CD4-positive, alpha-beta T cell treated with Interferon gamma for 1 hour (primary cell): ENCODE results near the gene ZNF384.
A peak's percentile ranks its signal among the peaks of the same experiment; 100 is the strongest.
"Not testable (repeated sequence)": the region's sequence is repeated elsewhere in the genome, so short reads cannot be mapped to it uniquely, and the experiment has no call there.

Experiments used
- DNase-seq: peaks from one replicate; pipeline ENCODE4 v3.0.0-alpha.2; 2020

ZNF384 gene

DNA sequence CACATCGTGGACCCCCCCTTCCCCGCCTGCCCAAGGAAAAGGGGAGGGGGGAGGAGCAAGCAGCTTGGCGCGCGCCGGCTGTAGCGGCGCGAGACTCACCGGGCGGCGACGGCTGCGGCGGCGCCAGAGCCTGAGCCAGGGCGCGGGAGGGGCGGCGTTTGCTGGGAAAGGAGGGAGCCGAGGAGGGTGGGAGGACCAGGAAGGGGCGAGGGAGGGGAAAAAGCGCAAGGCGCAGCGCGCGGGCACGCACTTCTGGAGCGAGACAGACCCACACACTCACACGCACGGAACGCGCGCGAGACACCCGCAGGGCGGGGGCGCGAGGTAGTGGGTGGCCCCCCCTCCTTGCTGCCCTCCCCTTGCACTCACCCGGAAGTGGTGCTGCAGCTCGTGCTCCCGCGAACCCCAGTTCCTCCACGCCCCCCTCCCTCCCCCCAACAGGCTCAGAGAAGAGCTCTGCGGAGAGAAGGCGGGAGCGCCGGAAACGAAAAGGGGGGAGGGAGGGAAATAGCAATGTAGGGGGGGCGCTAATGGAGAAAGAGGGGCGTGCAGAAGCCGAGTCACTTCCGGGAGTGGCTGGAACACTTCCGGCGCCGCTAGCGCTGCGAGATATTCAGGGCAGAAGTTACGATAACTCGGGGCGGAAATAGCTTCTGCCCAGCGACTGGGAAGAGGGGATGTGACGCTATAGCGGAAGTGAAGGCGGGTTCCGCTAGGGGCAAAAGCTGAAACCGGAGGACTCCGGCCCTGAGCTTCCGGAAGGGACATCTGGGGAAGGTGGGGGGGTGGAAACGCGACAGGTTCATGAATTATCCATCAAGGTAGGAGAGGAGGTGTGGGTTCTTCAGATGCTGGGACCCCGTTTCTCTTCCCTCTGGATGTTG lies at the start of gene ZNF384:
Gene ZNF384, minus strand, starts transcription at position 377 of the 884 bp plus-strand sequence. CDS start 9,855 bp downstream, outside the sequence.
- DNase-seq: peak; percentile 98

DNA sequence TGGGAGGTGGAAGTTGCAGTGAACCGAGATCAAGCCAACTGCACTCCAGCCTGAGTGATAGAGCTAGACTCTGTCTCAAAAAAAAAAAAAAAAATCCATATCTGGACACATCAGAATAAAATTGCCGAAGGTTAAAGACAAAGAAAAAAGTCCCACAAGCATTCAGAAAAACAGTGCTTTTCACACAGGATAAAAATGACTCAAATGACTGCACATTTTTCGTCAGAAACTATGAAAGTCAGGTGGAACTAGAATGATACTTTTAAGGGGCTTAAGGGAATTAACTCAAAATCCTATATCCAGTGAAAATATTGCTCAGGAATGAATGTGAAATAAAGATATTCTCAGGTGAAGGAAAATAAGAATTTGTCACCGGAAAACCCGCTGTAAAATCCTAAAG lies 47.6 kb upstream of the ZNF384 start:
- no peak for DNase-seq

DNA sequence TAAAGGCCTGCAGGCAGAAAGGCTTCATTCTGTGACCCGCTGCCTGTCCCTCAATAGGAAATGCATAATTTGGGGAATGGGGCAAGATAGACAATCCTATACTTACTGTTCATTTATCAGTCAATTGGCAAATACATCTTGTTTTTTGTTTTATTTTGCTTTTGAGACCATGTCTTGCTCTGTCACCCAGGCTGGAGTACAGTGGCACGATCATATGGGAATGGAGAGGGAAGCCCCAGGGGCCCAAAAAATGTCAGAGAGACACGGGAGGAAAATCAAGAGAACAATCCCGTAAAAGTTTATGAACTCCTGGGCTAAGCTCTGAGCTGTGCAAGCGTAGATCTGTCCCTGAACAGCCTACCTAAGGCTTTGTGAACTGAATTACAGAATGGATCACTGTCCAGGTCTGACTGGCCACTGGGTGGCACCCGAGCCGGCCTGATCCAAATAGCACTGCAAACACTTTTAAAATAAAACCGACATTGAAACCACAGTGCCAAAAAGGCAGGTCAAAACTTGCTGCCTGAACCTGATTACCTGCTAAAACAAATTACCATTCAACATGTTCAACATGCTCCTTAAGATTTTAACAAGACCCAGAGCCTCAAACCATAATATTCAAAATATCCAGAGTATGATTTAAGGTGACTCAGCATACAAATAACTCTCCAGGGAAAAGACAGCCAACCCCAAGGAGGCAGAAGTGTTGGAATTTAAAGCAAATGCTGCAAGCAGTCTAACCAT lies 46.4 kb upstream of the ZNF384 start:
- DNase-seq: peak; percentile 50

DNA sequence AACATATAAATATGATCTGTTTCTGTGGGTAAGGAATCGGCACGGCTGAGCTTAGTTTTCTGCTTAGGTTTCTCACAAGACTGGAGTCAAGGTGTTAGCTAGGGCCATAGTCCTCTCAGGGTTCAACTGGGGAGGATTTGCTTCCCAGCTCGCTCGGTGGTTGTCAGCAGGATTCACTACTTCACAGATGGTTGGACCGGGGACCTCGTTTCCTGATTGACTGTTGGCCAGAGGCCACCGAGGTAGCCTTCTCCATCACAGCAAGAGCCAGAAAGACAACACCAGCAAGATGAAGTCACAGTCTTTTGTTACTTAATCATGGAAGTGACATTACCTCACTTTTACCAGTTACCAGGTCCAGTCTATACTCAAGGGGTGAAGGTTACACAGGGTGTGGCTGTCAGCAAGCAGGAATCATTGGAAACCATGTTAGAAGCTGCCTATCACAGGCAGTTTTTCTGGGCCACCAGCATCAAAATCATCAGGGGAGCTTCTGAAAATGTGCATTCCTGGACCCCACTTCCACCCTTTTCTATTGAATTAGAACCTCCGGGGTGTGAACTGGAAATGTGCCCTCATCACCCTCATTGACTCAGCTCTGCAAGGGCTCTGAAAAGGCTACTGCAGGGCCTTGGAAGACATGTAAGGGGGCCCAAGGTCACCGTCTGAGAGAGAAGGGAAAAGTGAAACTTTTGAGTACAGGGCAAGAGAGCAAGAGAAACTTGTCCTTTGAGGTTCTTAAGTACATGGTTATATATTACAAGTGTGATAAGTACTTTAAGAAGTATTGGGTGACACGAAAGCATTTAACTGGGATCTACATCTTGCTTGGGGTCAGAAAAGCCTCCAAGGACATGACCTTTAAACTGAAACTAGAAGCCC lies 45.6 kb upstream of the ZNF384 start:
- no peak for DNase-seq

DNA sequence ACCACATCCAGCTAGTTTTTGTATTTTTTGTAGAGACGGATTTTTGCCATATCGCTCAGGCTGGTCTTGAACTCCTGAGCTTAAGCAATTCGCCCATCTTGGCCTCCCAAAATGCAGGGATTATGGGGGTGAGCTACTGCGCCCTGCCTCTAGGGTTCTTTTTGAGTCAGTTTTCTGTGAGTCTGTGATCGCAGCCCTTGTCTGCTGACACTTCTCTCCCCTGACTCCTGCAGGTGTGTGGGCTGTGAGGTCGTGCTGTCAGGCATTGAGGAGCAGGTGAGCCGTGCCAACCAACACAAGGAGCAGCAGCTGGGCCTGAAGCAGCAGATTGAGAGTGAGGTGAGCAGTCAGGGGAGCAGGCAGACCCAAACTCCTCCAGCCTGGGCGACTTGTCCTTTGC lies 41.0 kb upstream of the ZNF384 start:
- no peak for DNase-seq

DNA sequence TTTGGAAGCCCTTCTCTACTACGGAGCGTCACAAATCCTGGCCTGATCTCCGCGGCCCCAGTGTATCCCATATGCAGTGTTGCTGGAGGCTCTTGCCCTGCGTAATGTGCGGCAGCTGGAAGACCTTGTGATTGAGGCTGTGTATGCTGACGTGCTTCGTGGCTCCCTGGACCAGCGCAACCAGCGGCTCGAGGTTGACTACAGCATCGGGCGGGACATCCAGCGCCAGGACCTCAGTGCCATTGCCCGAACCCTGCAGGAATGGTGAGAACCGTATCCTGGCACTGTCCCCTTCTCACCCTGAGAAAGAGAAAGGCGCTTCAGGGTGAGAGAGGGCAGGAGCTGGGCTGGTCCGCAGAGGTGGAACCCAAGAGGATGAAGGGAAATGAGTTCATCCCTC lies 40.0 kb upstream of the ZNF384 start:
- no peak for DNase-seq

DNA sequence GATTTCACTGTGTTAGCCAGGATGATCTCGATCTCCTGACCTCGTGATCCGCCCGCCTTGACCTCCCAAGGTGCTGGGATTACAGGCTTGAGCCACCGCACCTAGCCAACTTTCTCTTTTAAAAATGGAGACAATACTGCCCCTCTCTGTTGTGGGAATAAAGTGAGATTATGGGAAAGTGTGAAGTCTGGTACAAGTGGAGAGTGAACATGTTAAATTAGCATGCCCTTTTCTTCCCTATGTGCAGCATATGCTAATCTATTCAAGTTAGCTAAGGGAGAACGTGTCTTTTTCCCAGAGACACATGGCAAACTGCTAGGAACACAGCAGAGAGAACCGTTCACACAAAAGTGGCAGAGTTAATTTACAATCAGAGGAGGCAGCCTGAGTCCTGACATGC lies 36.2 kb upstream of the ZNF384 start:
- DNase-seq: no peak

DNA sequence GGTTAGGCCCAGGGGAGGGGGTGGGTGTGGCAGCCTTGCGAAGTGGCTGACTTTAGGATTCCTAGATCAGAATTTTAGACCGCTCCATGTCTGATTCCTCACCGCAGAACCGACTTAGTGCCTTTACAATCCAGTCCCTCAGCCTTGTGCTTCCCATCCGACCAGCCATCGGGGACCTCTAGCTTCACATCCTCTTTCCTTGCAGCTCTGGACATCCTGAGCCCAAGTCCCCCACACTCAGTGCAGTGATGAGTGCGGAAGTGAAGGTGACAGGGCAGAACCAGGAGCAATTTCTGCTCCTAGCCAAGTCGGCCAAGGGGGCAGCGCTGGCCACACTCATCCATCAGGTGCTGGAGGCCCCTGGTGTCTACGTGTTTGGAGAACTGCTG lies 35.2 kb upstream of the ZNF384 start:
- peak; percentile 13 for DNase-seq

DNA sequence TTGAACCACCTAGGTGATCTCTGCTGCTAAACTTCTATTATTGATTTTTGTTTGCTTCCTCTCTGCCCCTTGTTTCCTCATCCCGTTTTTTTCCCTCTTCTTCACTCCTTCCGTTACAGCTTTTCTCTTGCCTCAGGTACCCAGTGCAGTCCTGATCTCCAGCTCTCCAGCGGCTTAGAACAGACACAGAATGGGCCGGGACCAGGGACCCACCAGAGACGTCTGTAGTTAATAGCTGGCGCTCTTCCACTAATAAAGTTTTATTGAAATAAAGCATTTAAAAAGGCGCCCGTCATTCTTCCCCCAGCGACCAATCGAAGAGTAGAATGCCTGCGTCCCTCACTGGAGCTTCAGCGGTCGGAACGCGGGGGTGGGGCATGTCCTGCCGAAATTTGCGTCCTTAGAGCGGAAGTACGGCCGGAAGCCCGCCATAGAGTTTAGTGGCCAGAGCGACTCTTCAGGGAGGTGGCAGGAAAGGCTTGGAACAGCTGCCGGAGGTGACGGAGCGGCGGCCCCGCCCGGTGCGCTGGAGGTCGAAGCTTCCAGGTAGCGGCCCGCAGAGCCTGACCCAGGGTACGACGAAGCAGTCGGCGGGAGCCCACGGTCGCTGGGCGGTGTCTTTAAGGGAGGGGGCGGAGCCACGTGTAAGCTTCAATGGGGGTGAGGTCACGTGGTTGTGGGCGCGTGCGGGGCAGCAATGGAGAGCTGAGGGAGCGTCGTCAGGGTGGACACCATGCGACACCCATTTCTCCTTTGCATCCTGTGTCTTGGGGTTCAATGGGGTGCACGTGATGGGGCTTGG lies 34.6 kb upstream of the ZNF384 start, which contains the start of gene COPS7A:
Gene COPS7A, plus strand, starts transcription at position 440 of the 802 bp plus-strand sequence. CDS start 611 bp downstream, outside the sequence.
- peak; percentile 99 for DNase-seq

DNA sequence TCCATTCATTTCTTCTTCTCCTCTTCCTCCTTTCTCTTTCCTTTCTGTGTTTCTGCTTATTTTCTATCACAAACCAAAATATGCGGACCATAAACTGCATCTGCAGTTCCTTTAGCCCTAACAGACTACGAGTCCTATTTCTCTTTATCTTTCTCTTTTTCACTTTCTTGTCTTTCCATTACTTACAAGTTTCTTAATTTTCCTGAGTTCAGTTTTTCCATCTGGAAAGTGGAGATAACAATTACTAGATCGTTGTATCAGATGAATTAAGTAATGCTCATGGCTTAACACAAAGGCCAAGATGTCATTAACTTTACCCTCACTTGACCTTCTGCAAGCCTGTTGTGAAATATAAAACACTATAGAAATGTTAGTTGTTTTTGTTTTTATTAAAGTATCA lies 33.7 kb upstream of the ZNF384 start:
- no peak for DNase-seq

DNA sequence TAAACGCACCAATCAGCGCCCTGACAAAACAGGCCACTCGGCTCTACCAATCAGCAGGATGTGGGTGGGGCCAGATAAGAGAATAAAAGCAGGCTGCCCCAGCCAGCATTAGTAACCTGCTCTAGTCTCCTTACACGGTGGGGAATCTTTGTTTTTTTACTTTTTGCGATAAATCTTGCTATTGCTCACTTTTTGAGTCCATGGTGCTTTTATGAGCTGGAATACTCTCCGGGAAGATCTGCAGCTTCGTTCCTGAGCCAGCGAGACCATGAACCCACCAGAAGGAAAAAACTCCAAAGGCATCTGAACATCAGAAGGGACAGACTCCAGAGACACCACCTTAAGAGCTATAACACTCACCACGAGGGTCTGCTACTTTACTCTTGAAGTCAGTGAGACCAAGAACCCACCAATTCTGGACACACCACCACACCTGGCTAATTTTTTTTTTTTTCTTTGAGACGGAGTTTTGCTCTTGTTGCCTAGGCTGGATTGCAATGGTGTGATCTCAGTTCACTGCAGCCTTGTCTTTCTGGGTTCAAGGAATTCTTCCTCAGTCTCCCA lies 27.8 kb upstream of the ZNF384 start:
- DNase-seq: no peak

DNA sequence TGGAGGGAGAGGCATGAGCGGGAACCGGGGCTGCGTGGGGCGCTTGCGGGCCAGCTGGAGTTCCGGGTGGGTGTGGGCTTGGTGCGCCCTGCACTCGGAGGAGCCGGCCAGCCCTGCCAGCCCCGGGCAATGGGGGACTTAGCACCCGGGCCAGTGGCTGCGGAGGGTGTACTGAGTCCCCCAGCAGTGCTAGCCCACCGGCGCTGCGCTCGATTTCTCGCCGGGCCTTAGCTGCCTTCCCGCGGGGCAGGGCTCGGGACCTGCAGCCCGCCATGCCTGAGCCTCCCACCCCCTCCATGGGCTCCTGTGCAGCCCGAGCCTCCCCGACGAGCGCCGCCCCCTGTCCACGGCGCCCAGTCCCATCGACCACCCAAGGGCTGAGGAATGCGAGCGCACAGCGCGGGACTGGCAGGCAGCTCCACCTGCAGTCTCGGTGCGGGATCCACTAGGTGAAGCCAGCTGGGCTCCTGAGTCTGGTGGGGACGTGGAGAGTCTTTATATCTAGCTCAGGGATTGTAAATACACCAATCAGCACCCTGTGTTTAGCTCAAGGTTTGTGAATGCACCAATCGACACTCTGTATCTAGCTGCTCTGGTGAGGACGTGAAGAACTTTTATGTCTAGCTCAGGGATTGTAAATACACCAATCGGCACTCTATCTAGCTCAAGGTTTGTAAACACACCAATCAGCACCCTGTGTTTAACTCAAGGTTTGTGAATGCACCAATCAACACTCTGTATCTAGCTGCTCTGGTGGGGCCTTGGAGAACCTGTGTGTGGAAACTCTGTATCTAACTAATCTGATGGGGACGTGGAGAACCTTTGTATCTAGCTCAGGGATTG lies 27.1 kb upstream of the ZNF384 start:
- DNase-seq: not testable (repeated sequence)

DNA sequence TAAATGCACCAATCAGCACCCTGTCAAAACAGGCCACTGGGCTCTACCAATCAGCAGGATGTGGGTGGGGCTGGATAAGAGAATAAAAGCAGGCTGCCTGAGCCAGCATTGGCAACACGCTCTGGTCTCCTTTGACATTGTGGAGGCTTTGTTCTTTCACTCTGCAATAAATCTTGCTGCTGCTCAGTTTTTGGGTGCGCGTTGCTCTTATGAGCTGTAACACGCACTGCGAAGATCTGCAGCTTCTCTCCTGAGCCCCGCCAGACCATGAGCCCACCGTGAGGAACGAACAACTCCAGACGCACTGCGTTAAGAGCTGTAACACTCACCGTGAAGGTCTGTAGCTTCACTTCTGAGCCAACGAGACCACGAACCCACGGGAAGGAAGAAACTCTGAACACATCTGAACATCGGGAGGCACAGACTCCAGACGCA lies 19.8 kb upstream of the ZNF384 start:
- DNase-seq: peak; percentile 82

DNA sequence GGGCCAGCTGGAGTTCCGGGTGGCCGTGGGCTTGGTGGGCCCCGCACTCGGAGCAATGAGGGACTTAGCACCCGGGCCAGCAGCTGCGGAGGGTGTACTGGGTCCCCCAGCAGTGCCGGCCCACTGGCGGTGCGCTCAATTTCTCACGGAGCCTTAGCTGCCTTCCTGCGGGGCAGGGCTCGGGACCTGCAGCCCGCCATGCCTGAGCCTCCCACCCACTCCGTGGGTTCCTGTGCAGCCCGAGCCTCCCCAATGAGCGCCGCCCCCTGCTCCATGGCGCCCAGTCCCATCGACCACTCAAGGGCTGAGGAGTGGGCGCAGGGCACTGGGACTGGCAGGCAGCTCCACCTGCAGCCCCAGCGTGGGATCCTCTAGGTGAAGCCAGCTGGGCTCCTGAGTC lies 19.2 kb upstream of the ZNF384 start:
- not testable (repeated sequence) for DNase-seq

DNA sequence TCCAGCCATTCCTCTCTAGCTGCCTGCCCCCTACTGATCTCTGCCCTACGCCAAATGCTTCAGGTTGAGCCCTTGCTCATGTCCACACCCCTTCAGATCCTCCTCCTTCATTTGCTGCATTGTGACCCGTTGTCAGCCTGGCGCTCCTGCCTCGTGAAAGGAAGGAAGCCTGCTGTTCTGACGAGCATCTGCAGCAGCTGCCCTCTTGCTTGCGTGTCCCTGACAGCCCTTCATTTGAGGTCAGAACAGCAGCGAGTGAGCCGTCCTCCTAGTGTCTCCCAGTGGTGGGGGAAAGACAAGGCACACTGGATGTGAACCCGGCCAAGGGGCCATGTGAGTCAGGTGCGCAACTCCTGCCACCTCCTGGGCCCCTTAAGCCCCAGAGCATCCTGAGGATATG lies 14.5 kb upstream of the ZNF384 start:
- DNase-seq: no peak

DNA sequence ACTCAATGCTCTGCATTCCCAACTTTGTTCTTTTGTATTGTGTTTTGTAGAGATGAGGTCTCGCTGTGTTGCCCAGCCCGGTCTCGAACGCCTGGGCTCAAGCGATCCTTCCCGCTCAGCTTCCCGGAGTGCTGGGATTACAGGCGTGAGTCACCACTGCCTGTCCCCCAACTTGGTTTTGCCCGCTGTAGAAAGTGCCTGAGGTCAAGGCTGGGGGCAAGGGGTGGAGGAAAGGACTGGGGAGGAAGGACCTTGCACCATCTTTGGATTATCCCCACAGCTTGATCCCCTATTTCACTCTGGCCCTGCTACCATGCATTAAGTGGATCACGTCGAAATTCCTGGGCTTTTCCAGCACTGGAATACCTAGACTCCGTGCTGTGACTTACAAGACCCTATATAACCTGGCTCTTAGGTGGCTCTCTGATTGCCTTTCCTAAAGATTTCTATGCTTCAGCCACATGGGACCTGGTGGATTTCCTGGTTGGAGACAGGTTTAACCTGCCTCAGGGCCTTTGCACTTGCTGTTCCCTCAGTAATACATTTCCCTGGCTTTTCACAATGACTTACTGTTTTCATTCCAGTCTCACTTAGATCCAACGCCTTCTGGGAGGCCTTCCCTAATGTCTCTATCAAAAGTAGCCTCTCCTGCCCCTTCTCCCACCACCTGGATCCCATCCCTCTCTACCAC lies 12.0 kb upstream of the ZNF384 start:
- no peak for DNase-seq

DNA sequence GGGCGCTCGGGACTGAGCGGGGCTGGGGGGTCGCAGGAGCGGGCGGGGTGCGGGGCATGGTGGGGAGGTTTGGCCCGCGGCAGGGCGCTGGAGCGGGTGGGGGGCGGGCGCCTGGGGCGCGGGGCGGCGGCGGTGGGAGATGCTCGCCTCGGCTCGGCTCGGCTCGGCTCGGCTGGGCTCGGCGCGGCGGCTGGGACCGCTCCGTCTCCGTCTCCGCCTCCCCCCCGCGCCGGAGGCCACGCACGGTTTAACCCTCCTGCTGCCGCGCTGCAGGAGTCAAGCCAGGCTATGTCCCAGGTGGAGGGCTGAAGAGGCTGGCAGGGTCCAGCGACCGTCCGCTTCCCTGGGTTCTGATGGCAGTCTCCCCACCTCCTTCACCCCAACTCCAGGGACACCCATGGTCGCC lies 11.5 kb upstream of the ZNF384 start, which contains the start of gene PIANP:
Gene PIANP, minus strand, starts transcription at position 170 of the 406 bp plus-strand sequence. CDS start 2,754 bp downstream, outside the sequence.
- DNase-seq: peak; percentile 29

DNA sequence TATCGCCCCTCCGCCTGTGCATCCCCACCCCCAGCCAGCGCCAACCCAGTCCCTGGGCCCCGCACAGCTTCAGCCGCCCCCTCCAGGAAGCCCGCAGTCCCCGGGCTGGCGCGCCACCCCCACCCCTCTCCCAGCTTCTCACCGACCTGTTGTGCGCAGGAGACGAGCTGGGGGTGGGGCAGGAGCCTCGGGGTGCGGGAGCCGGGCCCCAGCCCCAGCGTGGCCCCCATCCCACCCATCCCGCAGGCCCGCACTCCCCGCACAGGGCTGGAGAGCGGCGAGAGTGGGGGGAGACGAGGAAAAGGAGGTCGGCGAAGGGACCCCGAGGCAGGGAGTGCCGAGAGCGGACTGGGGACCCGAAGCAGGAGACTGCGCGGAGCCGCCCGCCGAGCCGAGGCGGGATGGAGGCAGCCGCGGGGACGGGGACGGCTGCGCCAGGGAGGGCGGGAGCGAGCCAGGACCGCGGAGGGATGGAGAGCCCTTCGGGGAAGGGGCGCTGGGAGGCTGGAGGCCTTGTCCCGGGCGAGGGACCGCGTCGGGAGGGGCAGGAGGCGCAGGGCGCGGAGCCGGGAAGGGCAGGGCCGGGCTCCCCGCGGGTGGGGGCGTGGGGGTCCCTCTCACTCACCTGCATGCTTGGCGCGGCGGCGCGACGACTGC lies 10.9 kb upstream of the ZNF384 start:
- no peak for DNase-seq

DNA sequence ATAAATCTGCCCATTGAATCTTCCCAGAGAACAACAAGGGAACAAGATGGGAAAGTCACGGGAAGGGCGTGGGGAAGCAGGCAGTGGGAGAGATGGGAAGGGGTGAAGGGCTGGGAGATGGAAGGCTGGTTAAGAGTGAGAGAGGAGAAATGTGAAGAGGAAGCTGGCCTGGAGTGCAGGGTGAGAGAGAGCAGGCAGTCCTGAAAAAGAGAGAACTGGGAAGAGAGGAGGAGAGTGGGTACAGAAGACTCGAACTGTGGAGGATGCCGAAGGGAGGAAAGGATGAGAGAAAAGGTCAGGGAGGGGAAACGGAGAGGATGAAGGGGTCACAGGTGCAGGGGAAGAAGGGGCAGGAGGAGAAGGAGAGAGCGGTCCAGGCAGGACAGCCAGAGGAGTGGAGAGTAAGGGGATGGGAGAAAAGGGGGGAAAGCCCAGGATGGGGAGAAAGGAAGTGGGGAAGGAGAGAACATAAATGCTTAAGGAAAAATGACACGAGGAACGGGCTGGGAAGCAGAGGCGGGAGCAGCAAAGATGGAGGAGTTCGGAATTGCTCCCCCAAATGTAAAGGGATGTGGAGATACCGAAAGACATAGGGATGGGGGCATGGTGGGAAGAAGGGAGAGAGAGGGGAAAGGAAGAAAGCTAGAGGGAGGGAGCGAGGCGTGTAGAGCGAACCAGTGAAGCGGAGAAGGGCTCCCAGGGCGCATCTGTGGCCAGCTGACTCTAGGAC lies 10.2 kb upstream of the ZNF384 start:
- no peak for DNase-seq
